Activated CD4-positive, alpha-beta T cell treated with anti-CD3 and anti-CD28 coated beads, Interleukin-2, amount 50 U/mL, for 4 hours (primary cell): ENCODE results near the gene PLK5.

ENCODE experiments used
- DNase-seq, 2 experiments: peaks; one replicate each; pipeline ENCODE4 v3.0.0-alpha.2; 2020

The PLK5 gene

GRCh38 chr19:1556390-1557070, 32.7 kb downstream of the PLK5 start:
- no peak for DNase-seq

GRCh38 chr19:1558552-1558951, 34.7 kb downstream of the PLK5 start:
- DNase-seq, result no peak

GRCh38 chr19:1560286-1560882, 36.5 kb downstream of the PLK5 start:
- DNase-seq, result no peak

GRCh38 chr19:1561236-1561842, 37.5 kb downstream of the PLK5 start:
- DNase-seq, result no peak

GRCh38 chr19:1563251-1563650, 39.4 kb downstream of the PLK5 start:
- DNase-seq, result no peak

GRCh38 chr19:1566392-1567115, 42.7 kb downstream of the PLK5 start:
- no peak for DNase-seq

- DNase-seq, result no peak
Observed at GRCh38 chr19:1567116-1567847, 43.4 kb downstream of the PLK5 start.

- DNase-seq, result no peak
Observed at GRCh38 chr19:1567848-1568227, 44.0 kb downstream of the PLK5 start.

- DNase-seq, result peak; percentile 71 to 76
Observed at GRCh38 chr19:1568320-1569019, 44.6 kb downstream of the PLK5 start, which contains the start of gene MEX3D. Gene MEX3D (minus strand): TSS chr19:1568325. CDS start chr19:1568058, 267 bp downstream.

- DNase-seq, result no peak
Observed at GRCh38 chr19:1569997-1570396, 46.1 kb downstream of the PLK5 start.

- no peak for DNase-seq
Observed at GRCh38 chr19:1570836-1571235, 47.0 kb downstream of the PLK5 start.

GRCh38 chr19:1571358-1571757, 47.5 kb downstream of the PLK5 start:
- DNase-seq, result no peak

GRCh38 chr19:1572795-1573194, 48.9 kb downstream of the PLK5 start:
- no peak for DNase-seq

- DNase-seq, result no peak
Observed at GRCh38 chr19:1574354-1575136, 50.7 kb downstream of the PLK5 start.

- DNase-seq, result no peak
Observed at GRCh38 chr19:1575323-1576241, 51.7 kb downstream of the PLK5 start.

- no peak for DNase-seq
Observed at GRCh38 chr19:1576242-1577089, 52.6 kb downstream of the PLK5 start.

GRCh38 chr19:1577090-1577928, 53.4 kb downstream of the PLK5 start:
- no peak for DNase-seq

GRCh38 chr19:1577929-1578618, 54.2 kb downstream of the PLK5 start:
- no peak for DNase-seq
